ENCODE data around the gene NAV3.

Gene NAV3

DNA sequence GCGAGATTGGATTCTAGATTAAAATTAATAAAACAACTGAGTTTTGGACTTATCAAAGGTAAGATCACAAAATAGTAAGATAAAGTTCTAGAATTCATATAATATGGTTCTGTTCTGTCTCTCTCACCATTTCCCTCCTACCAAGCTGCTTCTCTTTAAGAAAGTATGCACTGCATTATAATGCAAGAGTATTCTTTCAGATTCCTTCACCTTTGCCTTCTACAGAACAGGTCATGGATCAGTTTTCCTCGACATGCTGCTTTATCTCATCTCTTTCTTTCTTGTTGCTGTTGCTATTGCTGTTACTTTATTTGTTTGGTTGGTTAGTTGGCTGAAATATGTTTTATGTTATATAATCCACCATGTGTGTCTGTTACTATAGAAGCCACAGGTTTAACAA is 357.0 kb downstream of the NAV3 start:
- no peak for DNase-seq (ENCODE audit: low read depth)

GRCh38 chr12:78189656-78190055 is 359.0 kb downstream of the NAV3 start:
- no peak for DNase-seq (ENCODE audit: low read depth)

GRCh38 chr12:78191611-78192010 is 360.9 kb downstream of the NAV3 start:
- DNase-seq (ENCODE audit: low read depth): no peak

DNA sequence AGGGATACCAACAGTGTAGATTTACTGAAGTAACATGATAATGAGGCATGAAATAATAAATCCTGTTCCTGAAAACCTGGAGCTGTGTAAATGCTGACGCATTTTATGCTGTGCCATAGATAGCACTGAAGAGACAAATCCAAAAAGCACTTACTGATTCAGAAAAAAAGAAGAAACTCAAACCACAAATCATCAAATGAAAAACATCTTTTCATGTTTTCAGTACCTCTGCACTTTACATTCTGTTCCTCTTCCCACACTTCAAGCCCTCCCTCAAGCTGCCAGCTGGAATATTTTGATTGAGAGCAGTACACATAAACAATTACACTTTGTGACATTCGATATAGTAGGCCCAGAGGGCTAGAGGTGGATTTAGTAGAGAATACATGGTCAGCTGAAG is 362.3 kb downstream of the NAV3 start:
- DNase-seq (ENCODE audit: low read depth): no peak

- no peak for DNase-seq (ENCODE audit: low read depth)
These were observed 363.8 kb downstream of the NAV3 start for GRCh38 chr12:78194448-78194847.

DNA sequence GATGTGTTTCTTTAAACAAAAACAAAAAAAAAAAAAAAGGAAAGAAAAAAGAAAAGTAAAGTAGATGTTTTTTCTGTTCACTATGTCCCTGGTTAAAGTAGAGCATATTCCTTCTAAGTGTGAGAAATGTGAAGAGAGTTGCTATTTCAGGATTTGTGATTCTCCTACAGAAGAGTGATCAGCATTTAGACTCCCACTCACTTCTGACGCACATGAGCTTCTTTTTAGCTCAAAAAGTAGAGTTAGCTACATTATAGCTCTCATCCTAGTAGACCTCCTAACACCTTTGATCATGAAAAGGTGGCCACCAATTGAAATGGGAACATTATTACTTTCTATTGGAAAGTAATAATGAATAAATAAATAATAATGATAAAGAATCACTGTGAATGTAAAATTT is 368.2 kb downstream of the NAV3 start:
- DNase-seq (ENCODE audit: low read depth): no peak

GRCh38 chr12:78199926-78200325 is 369.2 kb downstream of the NAV3 start:
- no peak for DNase-seq (ENCODE audit: low read depth)

DNA sequence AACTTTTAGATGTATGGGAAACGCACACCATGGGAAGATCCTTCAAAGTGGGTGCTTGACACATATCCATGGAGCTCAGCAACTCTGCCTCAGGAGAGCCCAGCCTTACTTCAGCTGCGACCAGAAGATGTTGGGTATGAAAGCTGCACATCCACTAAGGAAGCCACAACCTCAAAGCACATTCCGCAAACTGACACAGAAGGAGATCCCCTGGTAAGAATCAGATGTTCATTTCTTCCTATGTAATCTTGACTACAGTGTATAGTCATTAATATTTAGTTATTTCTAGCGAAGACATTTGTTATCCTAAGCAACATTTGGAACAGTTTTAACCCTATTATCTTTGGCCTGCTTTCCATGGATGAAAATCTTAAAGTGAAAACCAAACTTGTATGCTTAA is 374.2 kb downstream of the NAV3 start:
- no peak for DNase-seq (ENCODE audit: low read depth)

DNA sequence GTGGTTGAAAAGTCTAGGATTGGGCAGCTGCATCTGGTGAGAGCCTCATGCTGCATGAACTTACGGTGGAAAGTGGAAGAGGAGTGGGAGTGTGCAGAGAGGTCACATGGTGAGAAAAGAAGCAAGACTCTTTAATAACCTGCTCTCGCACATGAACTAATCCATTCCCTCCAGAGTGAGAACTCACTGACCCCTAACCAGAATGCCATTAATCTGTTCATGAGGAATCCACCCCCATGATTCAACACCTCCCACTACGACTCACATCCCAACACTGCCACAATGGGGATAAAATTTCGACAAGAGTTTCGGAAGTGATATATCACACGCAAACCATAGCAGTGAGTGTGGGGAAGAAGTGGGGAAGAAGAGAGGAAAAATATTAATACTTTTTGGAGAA is 377.4 kb downstream of the NAV3 start:
- no peak for DNase-seq (ENCODE audit: low read depth)

GRCh38 chr12:78209846-78210505 is 379.3 kb downstream of the NAV3 start:
- no peak for DNase-seq (ENCODE audit: low read depth)

GRCh38 chr12:78210506-78210860 is 379.8 kb downstream of the NAV3 start:
- no peak for DNase-seq (ENCODE audit: low read depth)

DNA sequence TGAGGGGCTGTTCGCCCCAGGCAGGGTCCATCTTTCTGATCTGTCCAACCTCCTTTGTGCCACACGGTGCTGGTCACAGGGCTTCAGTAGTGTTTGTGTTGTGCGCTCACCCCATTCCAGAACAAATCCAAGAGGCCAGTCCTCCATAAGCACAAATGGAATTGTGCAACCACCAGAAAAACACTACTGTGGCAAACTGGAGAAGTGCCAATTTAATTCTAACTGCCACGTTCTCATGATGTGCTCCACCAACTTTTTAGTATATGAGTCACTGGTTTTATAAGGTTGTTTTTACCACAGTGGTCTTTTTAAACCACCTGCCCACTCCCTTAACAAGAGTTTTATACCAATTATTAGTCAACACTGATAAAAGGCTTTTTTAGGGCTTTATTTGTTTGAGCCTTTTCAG is 380.2 kb downstream of the NAV3 start:
- no peak for DNase-seq (ENCODE audit: low read depth)

DNA sequence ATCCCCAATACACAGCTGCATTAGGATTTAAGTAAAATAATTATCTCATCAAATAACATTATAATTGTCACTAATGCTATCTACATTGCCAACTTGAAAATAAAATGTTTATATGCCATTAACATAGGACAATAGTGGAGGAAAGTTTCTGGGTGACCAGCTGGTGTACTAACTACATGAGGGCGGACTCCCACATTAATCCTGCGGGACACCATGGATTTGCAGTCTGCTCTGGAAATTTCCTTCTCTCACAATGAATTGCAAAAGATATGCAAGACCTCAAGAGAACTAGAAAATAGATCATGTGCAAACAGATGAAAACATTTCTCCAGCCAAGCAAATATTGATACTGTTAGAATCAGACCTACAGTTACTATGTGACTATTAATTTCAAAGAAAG is 390.1 kb downstream of the NAV3 start:
- DNase-seq (ENCODE audit: low read depth): no peak

DNA sequence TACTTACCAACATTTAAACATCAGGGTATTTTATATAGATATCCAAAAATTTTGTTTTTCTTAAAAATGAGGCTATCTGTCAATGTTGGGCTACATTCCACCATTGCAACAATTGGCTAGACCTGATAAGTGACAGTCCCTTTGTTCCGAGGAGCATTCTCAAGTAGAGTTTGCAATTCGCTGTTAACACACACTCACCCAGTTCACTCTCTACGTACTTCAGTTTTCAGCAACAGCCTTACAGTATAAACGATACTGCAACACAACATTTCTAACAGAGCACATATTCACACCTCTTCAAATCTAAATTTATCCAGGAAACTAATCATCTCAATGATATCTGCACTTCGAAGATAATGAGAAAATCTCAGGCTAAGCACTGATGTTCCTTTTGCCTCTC is 393.5 kb downstream of the NAV3 start:
- DNase-seq (ENCODE audit: low read depth): no peak

DNA sequence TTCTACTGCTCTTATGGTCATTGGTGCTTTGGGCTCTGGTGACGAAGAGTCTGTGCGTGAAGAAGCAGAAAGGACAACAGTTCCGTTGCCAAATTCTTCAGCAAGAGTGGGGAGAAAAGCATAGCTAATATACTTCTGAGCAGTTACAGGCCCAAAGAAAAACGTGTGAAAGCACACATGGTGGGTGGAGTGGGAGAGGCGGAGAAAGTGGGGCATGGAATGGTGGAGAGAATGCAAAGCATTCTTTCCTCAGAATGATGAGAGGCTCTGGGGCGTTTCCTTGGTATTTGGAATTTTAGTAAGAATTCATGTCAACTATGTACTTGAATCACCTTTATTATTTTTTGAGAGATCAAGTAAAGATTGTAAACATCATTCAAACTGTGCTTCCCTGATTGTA is 396.1 kb downstream of the NAV3 start:
- no peak for DNase-seq (ENCODE audit: low read depth)

- no peak for DNase-seq (ENCODE audit: low read depth)
These were observed 399.0 kb downstream of the NAV3 start for GRCh38 chr12:78229591-78230101.

- DNase-seq (ENCODE audit: low read depth): no peak
These were observed 402.1 kb downstream of the NAV3 start for GRCh38 chr12:78232756-78233155.

DNA sequence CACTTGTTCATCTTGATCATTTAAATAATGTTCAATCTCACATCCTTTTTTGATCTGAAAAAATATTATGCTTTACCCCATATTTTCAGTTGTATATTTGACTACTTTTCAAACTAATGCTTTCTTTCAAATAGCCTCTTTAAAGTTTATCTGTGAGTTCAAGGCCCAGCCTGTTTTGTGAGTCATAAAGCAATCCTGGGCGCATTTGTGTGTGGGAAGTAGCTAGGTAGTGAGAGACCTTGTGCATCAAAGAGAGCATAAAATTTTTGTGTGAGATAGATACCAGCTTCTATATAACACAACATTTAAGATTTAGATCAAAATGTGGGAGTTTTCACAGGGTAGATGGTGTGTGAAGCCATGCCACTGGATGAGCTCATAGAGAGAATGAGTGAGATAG is 405.6 kb downstream of the NAV3 start:
- DNase-seq (ENCODE audit: low read depth): no peak

DNA sequence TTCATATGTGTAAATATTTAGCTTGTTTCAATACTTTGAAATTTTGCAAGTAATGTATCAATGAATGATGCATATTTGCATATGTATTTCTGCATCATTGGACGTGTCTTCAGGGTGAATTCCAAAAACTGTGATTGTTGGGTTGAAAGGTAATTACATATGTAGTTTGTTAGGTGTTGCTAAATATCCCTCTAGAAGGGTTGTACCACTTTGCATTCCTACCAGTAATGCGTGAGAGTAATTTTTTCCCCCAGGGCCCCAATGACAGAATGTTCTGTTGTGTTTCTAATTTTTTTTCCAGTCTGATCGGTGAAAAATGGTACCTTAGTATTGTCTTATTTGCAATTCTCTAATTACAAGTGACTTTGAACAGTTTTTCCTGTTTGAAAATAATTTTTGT is 408.9 kb downstream of the NAV3 start:
- no peak for DNase-seq (ENCODE audit: low read depth)

DNA sequence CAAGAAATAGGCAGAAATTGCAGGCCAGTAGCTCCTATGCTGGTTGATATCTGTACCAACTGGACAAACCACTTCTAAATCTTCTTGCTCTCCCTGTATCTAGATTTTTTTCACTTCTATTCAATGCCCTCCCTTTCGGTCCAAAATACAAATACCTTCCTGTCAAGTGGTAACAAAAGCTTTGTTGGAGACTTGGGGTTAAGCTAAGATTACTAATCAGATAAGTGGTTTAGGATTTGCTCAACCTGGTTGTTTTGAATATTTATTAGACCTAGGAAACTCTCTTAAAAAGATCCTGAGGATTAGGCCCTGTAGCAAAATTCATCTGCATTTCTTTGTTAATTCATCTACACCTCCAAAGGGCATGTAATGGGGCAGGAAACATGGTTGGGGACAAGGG is 410.1 kb downstream of the NAV3 start:
- no peak for DNase-seq (ENCODE audit: low read depth)

DNA sequence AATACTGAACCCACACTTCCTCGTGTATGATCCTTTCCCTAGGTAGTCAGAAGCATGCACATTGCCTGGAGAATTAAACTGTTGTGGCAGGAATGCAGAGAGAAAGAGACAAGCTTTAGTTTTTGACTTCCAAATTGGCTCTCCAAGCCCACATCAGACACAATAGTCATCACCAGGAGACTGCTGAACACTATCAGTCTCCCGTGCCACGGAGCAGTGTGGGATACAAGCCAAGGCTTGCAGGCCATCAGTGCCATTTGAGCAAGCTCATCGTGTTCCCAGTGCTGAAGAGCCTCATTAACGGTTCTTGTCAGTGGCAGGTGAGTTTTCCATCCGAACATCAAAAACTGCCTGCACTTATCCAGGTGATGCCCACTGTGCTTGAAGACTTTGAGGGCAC is 410.8 kb downstream of the NAV3 start:
- DNase-seq (ENCODE audit: low read depth): no peak

- no peak for DNase-seq (ENCODE audit: low read depth)
These were observed 414.3 kb downstream of the NAV3 start for GRCh38 chr12:78244916-78245507.

DNA sequence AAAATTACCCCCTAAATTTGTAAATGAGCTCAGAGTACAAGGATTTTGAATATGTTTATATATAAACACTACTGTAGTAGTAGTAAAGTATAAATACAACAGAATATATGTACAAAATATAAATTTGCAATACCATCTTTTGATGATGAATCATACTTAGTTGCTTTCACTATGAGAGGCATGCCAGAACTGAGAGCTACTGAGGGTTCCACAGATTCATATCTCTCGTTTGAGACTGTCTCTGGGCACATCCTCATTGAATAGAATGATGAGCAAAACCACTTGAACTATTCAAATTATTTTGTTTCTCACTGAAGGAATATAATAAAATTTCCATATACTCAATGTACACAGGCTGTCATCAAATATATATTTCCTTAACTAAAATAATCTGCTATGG is 417.6 kb downstream of the NAV3 start:
- DNase-seq (ENCODE audit: low read depth): no peak

- DNase-seq (ENCODE audit: low read depth): no peak
These were observed 418.9 kb downstream of the NAV3 start for GRCh38 chr12:78249578-78249977.

Data from activated T-cell treated with anti-CD3 and anti-CD28 coated beads for 24 hours (primary cell).